GM12892 (cell line): ENCODE results near the gene TESK1.

ENCODE experiments used
- POLR2A ChIP-seq: IDR thresholded peaks from 2 replicates; pipeline ENCODE4 v1.6.1; 2011; ENCODE audit warnings: low read depth, low read length, control low read depth
- POLR2AphosphoS5 ChIP-seq: IDR thresholded peaks from 2 replicates; pipeline ENCODE4 v1.6.1; 2011; ENCODE audit warnings: low read depth, low read length, control low read depth
- TAF1 ChIP-seq: IDR thresholded peaks from 2 replicates; pipeline ENCODE4 v1.6.1; 2011; ENCODE audit warnings: low read depth, mild to moderate bottlenecking, control low read depth, low read length, borderline replicate concordance

GRCh38 chr9:35636135-35636876 is 31.2 kb downstream of the TESK1 start:
- no peak for TF ChIP-seq POLR2A
- no peak for TF ChIP-seq POLR2AphosphoS5
- TF ChIP-seq TAF1 = no peak
